Measurements from ENCODE around the gene DPP4.
"Not testable (repeated sequence)": the region's sequence is repeated elsewhere in the genome, so short reads cannot be mapped to it uniquely, and the experiment has no call there.

The DPP4 gene

GRCh38 chr2:161961061-161961460 is 113.0 kb downstream of the DPP4 start:
- ChIA-PET CTCF (interaction anchor here (1.8 kb wide), 1 partner anchor 15 kb away, joined by 5 read pairs; no protein-coding TSS in a partner anchor), POLR2A (no interaction called here)
- DNase-seq (ENCODE audit: extremely low spot score), result no peak
- TF ChIP-seq, protein P1, sequence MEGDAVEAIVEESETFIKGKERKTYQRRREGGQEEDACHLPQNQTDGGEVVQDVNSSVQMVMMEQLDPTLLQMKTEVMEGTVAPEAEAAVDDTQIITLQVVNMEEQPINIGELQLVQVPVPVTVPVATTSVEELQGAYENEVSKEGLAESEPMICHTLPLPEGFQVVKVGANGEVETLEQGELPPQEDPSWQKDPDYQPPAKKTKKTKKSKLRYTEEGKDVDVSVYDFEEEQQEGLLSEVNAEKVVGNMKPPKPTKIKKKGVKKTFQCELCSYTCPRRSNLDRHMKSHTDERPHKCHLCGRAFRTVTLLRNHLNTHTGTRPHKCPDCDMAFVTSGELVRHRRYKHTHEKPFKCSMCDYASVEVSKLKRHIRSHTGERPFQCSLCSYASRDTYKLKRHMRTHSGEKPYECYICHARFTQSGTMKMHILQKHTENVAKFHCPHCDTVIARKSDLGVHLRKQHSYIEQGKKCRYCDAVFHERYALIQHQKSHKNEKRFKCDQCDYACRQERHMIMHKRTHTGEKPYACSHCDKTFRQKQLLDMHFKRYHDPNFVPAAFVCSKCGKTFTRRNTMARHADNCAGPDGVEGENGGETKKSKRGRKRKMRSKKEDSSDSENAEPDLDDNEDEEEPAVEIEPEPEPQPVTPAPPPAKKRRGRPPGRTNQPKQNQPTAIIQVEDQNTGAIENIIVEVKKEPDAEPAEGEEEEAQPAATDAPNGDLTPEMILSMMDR (IDR thresholded peaks at IDR 0.05; ENCODE audit: control extremely low read depth, extremely low read depth, low read depth, missing control alignments), result no peak

GRCh38 chr2:161956738-161957137 is 117.3 kb downstream of the DPP4 start:
- DNase-seq (ENCODE audit: extremely low spot score), result no peak
- POLR2A ChIA-PET, result no interaction called here
- TF ChIP-seq, protein P1 (IDR thresholded peaks at IDR 0.05; ENCODE audit: control extremely low read depth, extremely low read depth, low read depth, missing control alignments), result no peak
- CTCF ChIA-PET, result interaction anchor here (1.6 kb wide), 1 partner anchor 11 kb away, joined by 4 read pairs; no protein-coding TSS in a partner anchor

- POLR2A ChIA-PET, result no interaction called here
- TF ChIP-seq, protein P1 (IDR thresholded peaks at IDR 0.05; ENCODE audit: control extremely low read depth, extremely low read depth, low read depth, missing control alignments), result no peak
- CTCF ChIA-PET, result interaction anchor here (0.7 kb wide), 1 partner anchor 15 kb away, joined by 3 read pairs; no protein-coding TSS in a partner anchor
- no peak for DNase-seq (ENCODE audit: extremely low spot score)
Observed at GRCh38 chr2:161955211-161955610, 118.8 kb downstream of the DPP4 start.

DNA sequence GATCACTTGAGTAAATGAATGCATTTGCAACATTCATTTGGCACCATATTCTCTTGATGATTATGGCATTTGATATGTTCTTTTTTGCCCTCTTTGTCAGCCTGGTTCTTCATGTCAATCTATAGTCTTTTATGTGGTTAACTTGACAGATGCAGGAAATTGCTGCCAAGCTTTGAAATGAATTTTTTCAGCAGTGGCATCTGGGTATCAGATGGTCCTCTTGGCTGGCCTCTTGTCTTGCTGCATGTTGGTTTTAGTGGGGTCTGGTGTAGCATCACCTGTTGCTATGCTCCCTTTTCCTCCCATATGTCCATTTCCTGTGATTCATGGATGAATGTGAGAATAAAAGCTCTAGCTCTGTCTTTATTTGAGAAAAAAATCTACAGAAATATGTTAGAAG is 119.9 kb downstream of the DPP4 start:
- POLR2A ChIA-PET, result no interaction called here
- no peak for DNase-seq (ENCODE audit: extremely low spot score)
- TF ChIP-seq, protein P1 (IDR thresholded peaks at IDR 0.05; ENCODE audit: control extremely low read depth, extremely low read depth, low read depth, missing control alignments), result no peak
- CTCF ChIA-PET, result interaction anchor here (0.9 to 1.5 kb wide), 3 partner anchors 9 to 368 kb away, joined by 3 to 5 read pairs (median 3); no protein-coding TSS in a partner anchor

DNA sequence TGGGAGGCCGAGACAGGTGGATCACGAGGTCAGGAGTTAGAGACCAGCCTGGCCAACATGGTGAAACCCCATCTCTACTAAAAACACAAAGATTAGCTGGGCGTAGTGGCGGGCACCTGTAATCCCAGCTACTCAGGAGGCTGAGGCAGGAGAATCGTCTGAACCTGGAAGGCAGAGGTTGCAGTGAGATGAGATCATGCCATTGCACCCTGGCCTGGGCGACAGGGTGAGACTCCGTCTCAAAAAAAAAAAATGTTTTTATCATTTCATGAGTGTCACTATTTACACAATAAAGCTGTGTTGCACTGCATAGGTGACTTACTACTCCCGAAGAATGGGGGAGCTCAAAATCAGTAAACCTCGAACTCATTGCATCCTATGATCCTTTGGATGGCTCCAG is 120.6 kb downstream of the DPP4 start:
- CTCF ChIA-PET, result interaction anchor here (1.3 to 1.5 kb wide), 2 partner anchors 180 to 367 kb away, joined by 3 to 5 read pairs; no protein-coding TSS in a partner anchor
- POLR2A ChIA-PET; DNase-seq (ENCODE audit: extremely low spot score): not testable (repeated sequence)

- no peak for DNase-seq (ENCODE audit: extremely low spot score)
- POLR2A ChIA-PET, result no interaction called here
- CTCF ChIA-PET, result interaction anchor here (1.5 kb wide), 1 partner anchor 366 kb away, joined by 5 read pairs; no protein-coding TSS in a partner anchor
- TF ChIP-seq, protein P1 (IDR thresholded peaks at IDR 0.05; ENCODE audit: control extremely low read depth, extremely low read depth, low read depth, missing control alignments), result no peak
Observed at GRCh38 chr2:161952783-161953191, 121.2 kb downstream of the DPP4 start.

DNA sequence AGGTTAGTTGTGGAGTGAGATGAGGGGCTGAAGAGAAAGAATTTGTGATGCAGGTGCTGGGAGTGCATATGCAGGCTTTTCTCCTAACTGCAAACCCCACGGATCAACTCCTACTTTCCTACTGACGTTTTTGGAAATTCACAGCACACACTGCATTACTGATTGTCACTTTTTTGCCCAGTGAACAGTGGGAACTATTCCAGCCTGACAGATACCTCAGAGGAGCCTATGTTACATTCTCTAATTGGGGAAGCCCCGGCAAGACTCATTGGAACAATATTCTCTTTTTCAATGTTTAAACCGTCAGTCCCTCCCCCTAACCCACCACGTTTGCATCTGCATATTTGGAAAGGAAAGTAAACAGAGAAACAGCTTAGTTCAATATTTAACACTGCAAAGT is 126.2 kb downstream of the DPP4 start:
- ChIA-PET CTCF (interaction anchor here (1.0 to 4.3 kb wide), 6 partner anchors 17 to 377 kb away, joined by 3 to 58 read pairs (median 4); no protein-coding TSS in a partner anchor), POLR2A (no interaction called here)
- DNase-seq (ENCODE audit: extremely low spot score), result no peak

More for the DNA sequence above, 126.2 kb downstream of the DPP4 start:
- TF ChIP-seq, protein P1 (IDR thresholded peaks at IDR 0.05; ENCODE audit: control extremely low read depth, extremely low read depth, low read depth, missing control alignments), result no peak

All from GM10248 (cell line).